GM12878 (cell line): ENCODE measurements around the gene IRS2. TPM values are rescaled to one million over a fixed set of nuclear protein-coding genes. Genes with fewer than 3 reads are reported as not detected.

Source experiments
- ATAC-seq: fragments of 200-7000 bp; cut with Tn5 transposase; 3 replicates; pipeline ENCODE4 v1.9.1; 2020; ENCODE audit warnings: mild to moderate bottlenecking, moderate library complexity
- BruUV-seq: library from RNA; stranded (reverse); fragments of 400-500 nt; replicated peaks from 2 replicates; lab custom pipeline; 2021; lab: Mats Ljungman, UMichigan
- CTCF ChIA-PET: fragments of 300-600 bp; sonication (Branson Sonifier 250); formaldehyde crosslinking; extraction: SDS; loops from one replicate; lab custom pipeline; 2021; ENCODE audit warnings: inconsistent platforms; lab: Yijun Ruan, JAX
- POLR2A ChIA-PET: fragments of 350-600 bp; formaldehyde crosslinking; extraction: SDS; loops from one replicate; lab custom pipeline; 2021; ENCODE audit warnings: inconsistent platforms; lab: Charles Lee
- RAD21 ChIA-PET: fragments of 300-600 bp; sonication (Branson Sonifier 250); formaldehyde crosslinking; loops from one replicate; lab custom pipeline; 2023; ENCODE audit warnings: antibody characterized with exemption; ENCODE audit not compliant: unreplicated experiment; lab: Charles Lee
- SMC1A ChIA-PET: fragments of 300-600 bp; sonication (Branson Sonifier 250); formaldehyde crosslinking; loops from one replicate; lab custom pipeline; 2023; ENCODE audit not compliant: unreplicated experiment, uncharacterized antibody; lab: Charles Lee
- DNase-seq: peaks from one replicate; pipeline ENCODE4 v3.0.0-alpha.2; 2011; ENCODE audit warnings: low read depth, low spot score
- FAIRE-seq: peaks from 3 replicates; lab custom pipeline; 2011; peaks lifted over from hg19 to GRCh38; lab: Jason Lieb, UNC
- H2AFZ ChIP-seq: 2 replicates; pipeline ENCODE4 v1.6.0; 2011; ENCODE audit warnings: low read depth, low read length, control low read depth; ENCODE audit not compliant: control insufficient read depth
- H3K27ac ChIP-seq: 2 replicates; pipeline ENCODE4 v1.5.1; 2011; ENCODE audit warnings: control low read depth; ENCODE audit not compliant: control insufficient read depth, insufficient read depth
- H3K27me3 ChIP-seq, 2 experiments: replicated peaks in 1 of 2; 2 replicates each; pipeline versions ENCODE4 v1.6.0 to v1.6.1; 2011; ENCODE audit warnings: low read length in 1 of 2; ENCODE audit not compliant: control insufficient read depth in 2 of 2, insufficient read depth in 2 of 2
- H3K36me3 ChIP-seq, 2 experiments: 2 replicates each; pipeline ENCODE4 v1.5.1; 2011; ENCODE audit warnings: low read length in 1 of 2; ENCODE audit not compliant: control insufficient read depth in 2 of 2, insufficient read depth in 2 of 2
- H3K4me1 ChIP-seq: 2 replicates; pipeline ENCODE4 v1.6.1; 2011; ENCODE audit warnings: mild to moderate bottlenecking, low read length, moderate library complexity, mixed read lengths; ENCODE audit not compliant: control insufficient read depth, insufficient read depth
- H3K4me2 ChIP-seq: 2 replicates; pipeline ENCODE4 v1.6.0; 2011; ENCODE audit warnings: control low read depth; ENCODE audit not compliant: control insufficient read depth, insufficient read depth
- H3K4me3 ChIP-seq: fragments of 200-600 bp; sonication (generic); 2 replicates; pipeline ENCODE4 v1.5.1; 2016
- H3K79me2 ChIP-seq: 2 replicates; pipeline ENCODE4 v1.6.0; 2011; ENCODE audit warnings: low read length; ENCODE audit not compliant: control insufficient read depth, insufficient read depth
- H3K9ac ChIP-seq: 2 replicates; pipeline ENCODE4 v1.8.0; 2011; ENCODE audit warnings: low read length, control low read depth, mixed read lengths; ENCODE audit not compliant: control insufficient read depth, insufficient read depth
- H3K9me3 ChIP-seq: replicated peaks from 3 replicates; pipeline ENCODE4 v1.5.1; 2011; ENCODE audit warnings: mild to moderate bottlenecking, low read length; ENCODE audit not compliant: control insufficient read depth, insufficient read depth
- H4K20me1 ChIP-seq: 2 replicates; pipeline ENCODE4 v1.6.0; 2011; ENCODE audit not compliant: control insufficient read depth, insufficient read depth
- BCL3 ChIP-seq: IDR thresholded peaks from 2 replicates; pipeline ENCODE4 v1.6.1; 2011; ENCODE audit warnings: borderline replicate concordance, low read depth, mild to moderate bottlenecking, moderate library complexity, low read length; ENCODE audit not compliant: insufficient read depth, poor library complexity, severe bottlenecking
- BHLHE40 ChIP-seq, 2 experiments: fragments of 450-650 bp in 1 of 2; IDR thresholded peaks; 2 replicates each; pipeline ENCODE4 v1.6.1; 2011 to 2017; ENCODE audit warnings: low read depth in 2 of 2, borderline replicate concordance in 1 of 2, improper control_type of control experiment in 1 of 2, low read length in 1 of 2, mild to moderate bottlenecking in 1 of 2
- CHD2 ChIP-seq: IDR thresholded peaks from 2 replicates; pipeline ENCODE4 v1.6.1; 2011; ENCODE audit warnings: low read depth, low read length, improper control_type of control experiment, borderline replicate concordance
- CHD4 ChIP-seq: fragments of 200-600 bp; sonication (generic); IDR thresholded peaks from 2 replicates; pipeline ENCODE4 v1.6.1; 2016; ENCODE audit warnings: mild to moderate bottlenecking
- FOXM1 ChIP-seq: IDR thresholded peaks from 2 replicates; pipeline ENCODE4 v1.6.1; 2012; ENCODE audit warnings: low read depth, mild to moderate bottlenecking, inconsistent platforms, low read length, moderate library complexity
- HDAC2 ChIP-seq: fragments of 200-600 bp; sonication (generic); IDR thresholded peaks from 2 replicates; pipeline ENCODE4 v1.6.1; 2017
- KAT2A ChIP-seq: conservative IDR thresholded peaks from 2 replicates; pipeline ENCODE4 v1.6.1; 2011; ENCODE audit warnings: low read depth, low read length; ENCODE audit not compliant: control insufficient read depth
- LARP7 ChIP-seq: fragments of 450-650 bp; IDR thresholded peaks from 2 replicates; pipeline ENCODE4 v1.6.1; 2017; ENCODE audit warnings: mild to moderate bottlenecking
- NFYA ChIP-seq: IDR thresholded peaks from 2 replicates; pipeline ENCODE4 v1.6.1; 2011; ENCODE audit warnings: low read depth, mild to moderate bottlenecking, low read length, improper control_type of control experiment, borderline replicate concordance
- PAX8 ChIP-seq: fragments of 450-650 bp; IDR thresholded peaks from 2 replicates; pipeline ENCODE4 v1.6.1; 2017; ENCODE audit warnings: mild to moderate bottlenecking, moderate library complexity
- POLR2A ChIP-seq: IDR thresholded peaks from 2 replicates; pipeline ENCODE4 v1.6.1; 2011; ENCODE audit warnings: low read depth, mild to moderate bottlenecking, low read length
- PRDM15 ChIP-seq: fragments of 450-650 bp; formaldehyde crosslinking; IDR thresholded peaks from 2 replicates; pipeline ENCODE4 v1.4.0; 2020; ENCODE audit warnings: mild to moderate bottlenecking, moderate library complexity
- RB1 ChIP-seq: fragments of 450-650 bp; formaldehyde crosslinking; IDR thresholded peaks from 2 replicates; pipeline ENCODE4 v1.6.1; 2017; ENCODE audit warnings: mild to moderate bottlenecking, borderline replicate concordance
- SIN3A ChIP-seq: IDR thresholded peaks from 2 replicates; pipeline ENCODE4 v1.6.1; 2012; ENCODE audit warnings: low read depth, low read length, improper control_type of control experiment
- SMAD1 ChIP-seq: fragments of 450-650 bp; IDR thresholded peaks from 2 replicates; pipeline ENCODE4 v1.6.1; 2018; ENCODE audit warnings: mild to moderate bottlenecking, low read depth; ENCODE audit not compliant: partially characterized antibody
- TCF12 ChIP-seq: IDR thresholded peaks from 2 replicates; pipeline ENCODE4 v1.6.1; 2011; ENCODE audit warnings: low read depth, mild to moderate bottlenecking, low read length
- ZBTB33 ChIP-seq: fragments of 450-650 bp; IDR thresholded peaks from 2 replicates; pipeline ENCODE4 v1.6.1; 2017; ENCODE audit warnings: mild to moderate bottlenecking
- ZNF384 ChIP-seq: IDR thresholded peaks from 2 replicates; pipeline ENCODE4 v1.6.1; 2012; ENCODE audit warnings: low read depth, mild to moderate bottlenecking, low read length, improper control_type of control experiment, borderline replicate concordance
- WGBS: methylation state at CpG from one replicate; pipeline ENCODE4 v1.1.6; 2016; ENCODE audit warnings: low lambda C conversion rate; ENCODE audit not compliant: insufficient replicate concordance, insufficient coverage; ENCODE audit errors: missing lambda C conversion rate; 5-methylcytosine and 5-hydroxymethylcytosine counted together
- in situ Hi-C: fragments of 300-500 bp; cut with MboI; formaldehyde crosslinking; loops from 9 replicates; pipeline ENCODE4 v1.14.3; 2018; ENCODE audit warnings: mixed read lengths
- intact Hi-C: fragments of 100-400 bp; cut with micrococcal nuclease; formaldehyde crosslinking; loops from one replicate; pipeline ENCODE4 v1.14.2; 2022; ENCODE audit not compliant: unreplicated experiment
- polyA plus RNA-seq, 11 experiments: library from polyadenylated mRNA; depleted of rRNA in 4 of 11; unstranded in 6 of 11; stranded (reverse) in 5 of 11; fragments of >200 nt; fragmentation: Nextera tagmentation in 4 of 11; fragmentation: Illumina TruSeq in 1 of 11; extraction: Ambion mirVana in 4 of 11; extraction: Trizol in 1 of 11; gene quantifications; 1 replicate in 1 of 11; 2 replicates in 10 of 11; pipeline versions ENCODE4 v1.2.1 to v1.2.3, GENCODE V29; 2011 to 2016; ENCODE audit warnings: inconsistent platforms in 2 of 11, missing spikeins in 2 of 11, low read depth in 1 of 11
- total RNA-seq, 4 experiments: library from RNA; depleted of rRNA in 3 of 4; stranded (reverse); fragments of >200 nt in 3 of 4; fragmentation: Illumina TruSeq in 1 of 4; extraction: Trizol in 1 of 4; gene quantifications; 2 replicates each; pipeline versions ENCODE4 v1.2.1 to v1.2.3, GENCODE V29; 2013 to 2021

The IRS2 gene
- total and polyA plus RNA-seq, 10 of the 15 experiments (the other 5 are each of a cell fraction or from before 2014, with no cell fraction given), result 0.01 to 0.31 (median 0.07) TPM; not detected in 6

- Histone ChIP-seq H3K4me2 (no peak overlapping the region), H4K20me1 (no peaks in the 10 kb centered on the region), H3K27ac (no peak overlapping the region), H2AFZ (no peak overlapping the region), H3K4me1 (no peaks in the 10 kb centered on the region), H3K9ac (no peak overlapping the region), H3K79me2 (no peaks in the 10 kb centered on the region), H3K9me3 (no peaks in the 10 kb centered on the region), H3K4me3 (no peak overlapping the region), H3K36me3 (no peaks in the 10 kb centered on the region), H3K27me3 (no peaks in the 10 kb centered on the region)
- no TSS peak for BruUV-seq
- 26% methylated on average over 4 of the region's 4 CpGs for WGBS
- FAIRE-seq, result no peak
- DNase-seq, result no peak
- no peak for TF ChIP-seq CHD4
- no peak for TF ChIP-seq ZBTB33
- no peak for TF ChIP-seq TCF12
- no peak for TF ChIP-seq HDAC2
- TF ChIP-seq SMAD1, result no peak
- no peak for TF ChIP-seq SIN3A
- TF ChIP-seq RB1, result no peak
- no peak for TF ChIP-seq BHLHE40 (IDR thresholded peaks at IDR 0.05; ENCODE audit: borderline replicate concordance in 1 of 2, low read depth in 2 of 2, low read length in 1 of 2)
- no peak for TF ChIP-seq PRDM15
- no peak for TF ChIP-seq FOXM1
- TF ChIP-seq PAX8, result no peak
- no peak for TF ChIP-seq ZNF384
- no peak for TF ChIP-seq KAT2A
- no peak for TF ChIP-seq LARP7
- TF ChIP-seq CHD2, result no peak
- no peak for TF ChIP-seq POLR2A
- TF ChIP-seq BCL3, result no peak
- no peak for TF ChIP-seq NFYA
- ChIA-PET CTCF (no interaction called here), SMC1A (no interaction called here), POLR2A (no interaction called here), RAD21 (no interaction called here)
- no peak for ATAC-seq
- in situ Hi-C loops (no loop called here), intact Hi-C loops (no loop called here)
Measured at GRCh38 chr13:109816808-109817203, 30.4 kb upstream of the IRS2 start.
